Measurements from ENCODE around the gene CRY1.

The CRY1 gene

DNA sequence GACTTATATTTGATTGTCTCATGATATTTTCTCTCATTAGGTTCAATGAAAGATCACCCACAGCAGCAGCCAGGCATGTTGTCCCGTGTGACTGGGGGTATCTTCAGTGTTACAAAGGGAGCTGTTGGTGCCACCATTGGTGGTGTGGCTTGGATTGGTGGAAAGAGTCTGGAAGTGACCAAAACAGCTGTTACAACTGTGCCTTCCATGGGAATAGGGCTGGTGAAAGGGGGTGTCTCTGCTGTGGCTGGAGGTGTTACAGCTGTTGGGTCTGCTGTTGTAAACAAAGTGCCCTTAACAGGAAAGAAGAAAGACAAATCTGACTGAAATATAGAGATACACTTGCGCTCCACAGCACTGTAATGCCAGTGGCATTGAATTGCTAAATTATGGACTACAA is 122.3 kb downstream of the CRY1 start:
- no peak for DNase-seq (ENCODE audit: low read depth)
- H3K4me3 ChIP-seq (ENCODE audit: low read depth, low read length) = no peak overlapping the region
- TF ChIP-seq, protein P1, sequence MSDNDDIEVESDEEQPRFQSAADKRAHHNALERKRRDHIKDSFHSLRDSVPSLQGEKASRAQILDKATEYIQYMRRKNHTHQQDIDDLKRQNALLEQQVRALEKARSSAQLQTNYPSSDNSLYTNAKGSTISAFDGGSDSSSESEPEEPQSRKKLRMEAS (IDR thresholded peaks at IDR 0.05; ENCODE audit: low read depth, low read length) = no peak
- TF ChIP-seq, protein P2, sequence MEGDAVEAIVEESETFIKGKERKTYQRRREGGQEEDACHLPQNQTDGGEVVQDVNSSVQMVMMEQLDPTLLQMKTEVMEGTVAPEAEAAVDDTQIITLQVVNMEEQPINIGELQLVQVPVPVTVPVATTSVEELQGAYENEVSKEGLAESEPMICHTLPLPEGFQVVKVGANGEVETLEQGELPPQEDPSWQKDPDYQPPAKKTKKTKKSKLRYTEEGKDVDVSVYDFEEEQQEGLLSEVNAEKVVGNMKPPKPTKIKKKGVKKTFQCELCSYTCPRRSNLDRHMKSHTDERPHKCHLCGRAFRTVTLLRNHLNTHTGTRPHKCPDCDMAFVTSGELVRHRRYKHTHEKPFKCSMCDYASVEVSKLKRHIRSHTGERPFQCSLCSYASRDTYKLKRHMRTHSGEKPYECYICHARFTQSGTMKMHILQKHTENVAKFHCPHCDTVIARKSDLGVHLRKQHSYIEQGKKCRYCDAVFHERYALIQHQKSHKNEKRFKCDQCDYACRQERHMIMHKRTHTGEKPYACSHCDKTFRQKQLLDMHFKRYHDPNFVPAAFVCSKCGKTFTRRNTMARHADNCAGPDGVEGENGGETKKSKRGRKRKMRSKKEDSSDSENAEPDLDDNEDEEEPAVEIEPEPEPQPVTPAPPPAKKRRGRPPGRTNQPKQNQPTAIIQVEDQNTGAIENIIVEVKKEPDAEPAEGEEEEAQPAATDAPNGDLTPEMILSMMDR (IDR thresholded peaks at IDR 0.05; ENCODE audit: low read depth, low read length) = no peak
- TF ChIP-seq POLR2A (IDR thresholded peaks at IDR 0.05; ENCODE audit: extremely low read depth, insufficient read length) (no peak), MYC (IDR thresholded peaks at IDR 0.05; ENCODE audit: low read depth, low read length) (no peak)

DNA sequence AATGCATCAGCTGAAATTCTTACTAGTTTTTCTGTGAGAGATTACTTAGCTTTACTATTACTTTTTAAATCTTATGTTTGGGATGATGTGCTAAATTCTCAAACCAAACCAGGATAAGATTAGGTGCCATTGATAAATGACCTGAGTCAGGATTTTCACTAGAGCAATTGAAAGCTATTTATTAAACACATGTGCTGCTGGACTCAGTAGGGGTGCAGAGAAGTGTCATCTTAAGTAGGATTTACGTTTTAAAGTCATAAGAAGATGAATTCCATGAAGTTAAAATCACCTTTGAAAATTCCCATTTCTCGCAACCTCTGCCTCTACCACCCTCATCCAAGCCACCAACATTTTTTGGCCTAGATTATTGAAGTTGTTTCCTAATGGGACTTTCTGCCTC is 128.8 kb downstream of the CRY1 start:
- no peak for DNase-seq (ENCODE audit: low read depth)
- no peak overlapping the region for H3K4me3 ChIP-seq (ENCODE audit: low read depth, low read length)
- TF ChIP-seq MYC (IDR thresholded peaks at IDR 0.05; ENCODE audit: low read depth, low read length) (no peak), POLR2A (IDR thresholded peaks at IDR 0.05; ENCODE audit: extremely low read depth, insufficient read length) (no peak)
- TF ChIP-seq, protein P1 (IDR thresholded peaks at IDR 0.05; ENCODE audit: low read depth, low read length) = no peak
- TF ChIP-seq, protein P2 (IDR thresholded peaks at IDR 0.05; ENCODE audit: low read depth, low read length) = no peak

DNA sequence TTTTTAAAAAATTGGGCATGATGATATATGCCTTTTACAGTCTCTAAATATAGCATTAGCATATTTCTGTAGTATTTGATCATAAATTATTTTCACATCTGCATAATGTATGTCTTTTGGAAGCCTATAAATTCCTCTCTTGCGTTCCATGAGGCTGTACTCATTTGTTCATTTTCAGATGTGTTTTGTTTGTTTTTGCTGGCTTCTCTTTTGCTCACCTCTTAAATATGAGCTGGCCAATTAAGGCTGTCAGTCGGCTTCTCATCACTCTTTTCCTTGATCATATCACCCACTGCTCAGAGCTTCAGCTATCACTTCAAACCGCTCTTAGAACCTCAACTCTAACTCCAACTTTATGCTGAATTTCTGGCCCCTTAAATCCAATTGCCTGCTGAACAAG is 131.1 kb downstream of the CRY1 start:
- TF ChIP-seq, protein P2 (IDR thresholded peaks at IDR 0.05; ENCODE audit: low read depth, low read length) = no peak
- TF ChIP-seq, protein P1 (IDR thresholded peaks at IDR 0.05; ENCODE audit: low read depth, low read length) = no peak
- TF ChIP-seq MYC (IDR thresholded peaks at IDR 0.05; ENCODE audit: low read depth, low read length) = no peak
- TF ChIP-seq POLR2A (IDR thresholded peaks at IDR 0.05; ENCODE audit: extremely low read depth, insufficient read length) = no peak
- H3K4me3 ChIP-seq (ENCODE audit: low read depth, low read length) = no peak overlapping the region
- no peak for DNase-seq (ENCODE audit: low read depth)

DNA sequence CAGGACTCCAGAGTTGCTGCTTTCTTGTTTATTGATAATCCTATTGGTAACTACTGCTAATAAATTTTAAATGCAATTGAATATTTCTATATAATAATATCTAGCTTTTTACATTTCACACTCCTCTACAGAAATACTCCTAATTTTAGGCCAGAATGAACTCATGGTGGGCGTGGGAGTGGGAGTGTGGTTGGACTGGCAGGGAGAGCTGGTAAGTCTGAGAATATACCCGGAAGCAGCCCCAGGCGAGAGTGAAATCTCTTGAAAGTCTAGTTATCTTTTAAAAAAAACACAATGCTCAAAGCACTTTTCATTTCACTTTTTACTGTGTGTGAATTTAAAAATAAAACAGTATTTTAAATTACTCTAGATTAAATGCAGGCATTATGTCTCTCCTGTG is 132.9 kb downstream of the CRY1 start:
- no peak overlapping the region for H3K4me3 ChIP-seq (ENCODE audit: low read depth, low read length)
- TF ChIP-seq MYC (IDR thresholded peaks at IDR 0.05; ENCODE audit: low read depth, low read length) (no peak), POLR2A (IDR thresholded peaks at IDR 0.05; ENCODE audit: extremely low read depth, insufficient read length) (no peak)
- TF ChIP-seq, protein P1 (IDR thresholded peaks at IDR 0.05; ENCODE audit: low read depth, low read length) = no peak
- TF ChIP-seq, protein P2 (IDR thresholded peaks at IDR 0.05; ENCODE audit: low read depth, low read length) = no peak
- no peak for DNase-seq (ENCODE audit: low read depth)

DNA sequence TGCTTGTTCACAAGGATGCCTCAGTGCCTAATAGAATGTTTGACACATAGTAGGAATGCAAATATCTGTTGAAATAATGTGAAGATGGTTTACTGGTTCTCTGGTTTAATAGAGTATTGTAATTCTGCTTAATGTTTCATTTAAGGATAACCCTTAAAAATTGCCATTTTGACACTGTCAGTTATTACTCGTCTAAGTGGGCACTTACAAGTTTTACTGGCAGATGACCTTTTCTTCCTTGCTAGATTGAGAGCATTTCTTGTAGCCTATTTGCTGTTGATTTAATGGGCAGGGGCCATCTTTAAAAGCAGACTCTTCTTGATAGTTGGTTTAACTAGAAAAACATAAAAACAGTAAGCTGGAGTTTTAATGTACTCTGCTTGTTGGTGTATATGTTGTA is 135.8 kb downstream of the CRY1 start:
- peak; percentile 11 for DNase-seq (ENCODE audit: low read depth)
- TF ChIP-seq, protein P2 (IDR thresholded peaks at IDR 0.05; ENCODE audit: low read depth, low read length) = no peak
- TF ChIP-seq, protein P1 (IDR thresholded peaks at IDR 0.05; ENCODE audit: low read depth, low read length) = no peak
- no peak for TF ChIP-seq POLR2A (IDR thresholded peaks at IDR 0.05; ENCODE audit: extremely low read depth, insufficient read length)
- peak overlapping the region; percentile 87 for H3K4me3 ChIP-seq (ENCODE audit: low read depth, low read length)

All from NB4 (cell line).